Globus pallidus (tissue), 1 donor: ENCODE measurements around the gene RTCB.
"Not testable (repeated sequence)": the region's sequence is repeated elsewhere in the genome, so short reads cannot be mapped to it uniquely, and the experiment has no call there.

ENCODE experiments used
- DNase-seq: peaks from one replicate; pipeline ENCODE4 v3.0.0-alpha.2; 2015; ENCODE audit warnings: low spot score

The RTCB gene

DNA sequence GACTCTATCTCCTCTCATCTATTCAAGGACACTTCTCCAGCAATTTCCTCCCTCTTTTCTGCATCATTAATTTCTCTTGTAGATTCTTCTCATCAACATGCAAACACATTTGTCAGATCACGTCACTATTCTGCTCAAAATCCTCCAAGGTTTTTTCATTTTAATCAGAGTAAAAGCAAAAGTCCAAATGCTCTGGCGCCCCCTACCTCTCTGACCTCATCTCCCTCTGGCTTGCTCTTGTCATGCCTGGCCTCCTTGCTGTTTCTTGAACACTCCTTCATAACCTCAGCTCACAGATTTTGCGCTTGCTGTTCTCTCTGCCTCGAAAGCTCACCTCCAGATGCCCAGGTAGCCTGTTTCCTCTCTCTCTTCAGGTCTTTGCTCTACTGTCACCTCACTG, 22.4 kb downstream of the RTCB start:
- no peak for DNase-seq

DNA sequence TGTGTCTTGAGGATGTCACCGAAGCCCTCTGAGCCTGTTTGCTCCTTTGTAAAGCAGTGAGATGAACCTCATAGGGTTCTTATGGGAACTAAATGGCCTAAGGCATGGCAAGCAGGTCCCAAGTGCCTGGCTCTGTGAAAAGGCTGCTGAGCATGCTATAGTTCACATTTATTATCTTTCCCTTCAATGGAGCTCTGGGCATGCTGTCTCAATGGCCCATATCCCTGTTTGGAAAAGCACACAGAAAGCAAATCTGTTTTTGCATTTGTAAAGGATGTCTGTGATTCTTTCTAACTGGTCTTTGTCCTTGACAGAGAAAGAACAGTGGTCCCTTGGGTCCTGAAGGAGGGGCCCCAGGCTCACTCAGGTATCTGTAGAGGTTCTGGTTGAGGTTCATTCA, 26.4 kb downstream of the RTCB start:
- DNase-seq: no peak

DNA sequence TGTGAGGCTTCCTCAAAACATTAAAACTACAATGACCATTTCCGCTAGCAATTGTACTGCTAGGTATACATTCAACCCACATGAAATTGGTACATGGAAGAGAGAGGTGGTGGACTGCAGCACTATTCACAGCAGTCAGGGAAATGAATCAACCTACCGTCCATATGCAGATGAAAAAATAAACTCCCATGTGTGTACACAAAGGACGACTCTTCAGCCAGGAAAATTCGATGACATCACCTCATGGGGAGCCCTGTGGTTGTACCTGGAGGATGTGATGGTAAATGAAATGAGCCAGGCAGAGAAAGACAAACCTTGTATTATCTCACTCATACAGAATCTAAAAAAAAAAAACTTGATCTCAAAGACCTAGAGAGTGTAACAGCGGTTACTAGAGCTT, 31.1 kb downstream of the RTCB start:
- no peak for DNase-seq

DNA sequence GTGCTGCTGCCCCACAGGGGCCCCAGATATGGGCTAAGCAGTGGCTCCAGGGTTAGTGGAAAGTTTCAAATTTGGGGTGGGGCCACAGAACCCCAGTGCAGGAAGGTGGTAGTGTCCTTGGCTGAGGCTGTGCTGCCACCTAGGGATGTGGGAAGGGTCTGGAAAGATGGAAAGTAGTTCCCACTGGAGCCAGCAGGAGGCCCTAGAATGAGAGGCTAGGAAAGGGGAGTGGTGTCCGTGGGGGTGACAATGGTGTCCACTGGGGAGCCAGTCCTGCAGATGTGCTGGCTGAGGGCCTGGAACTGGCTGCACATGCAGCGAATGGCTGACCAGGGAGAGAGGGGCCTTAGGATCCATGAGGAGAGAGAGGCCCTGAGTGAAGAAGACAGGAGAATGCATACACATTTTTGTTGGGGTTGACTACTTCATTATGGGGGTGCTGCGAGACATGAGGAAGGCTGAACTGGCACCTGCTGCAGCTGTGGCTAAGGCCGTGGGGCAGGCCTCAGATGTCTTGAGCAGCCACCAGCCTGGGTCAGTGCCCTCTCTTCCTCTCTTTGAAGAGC, 33.3 kb downstream of the RTCB start:
- peak; percentile 74 for DNase-seq

DNA sequence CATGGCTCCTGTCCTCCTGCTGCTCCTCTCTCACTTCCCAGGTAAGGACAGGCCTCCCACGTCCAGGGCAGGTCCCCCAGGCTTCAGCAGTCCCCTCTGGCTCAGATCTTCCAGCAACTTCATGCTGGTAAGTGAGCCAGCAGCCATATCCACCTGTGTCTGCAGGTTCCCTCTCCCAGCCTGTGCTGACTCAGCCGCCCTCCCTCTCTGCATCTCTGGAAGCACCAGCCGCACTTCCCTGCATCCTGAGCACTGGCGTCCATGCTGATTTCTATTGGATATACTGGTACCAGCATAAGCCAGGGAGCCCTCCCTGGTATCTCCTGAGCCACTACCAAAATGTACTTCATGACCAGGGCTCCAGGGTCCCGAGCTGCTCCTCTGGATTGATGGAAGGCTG, 35.4 kb downstream of the RTCB start:
- DNase-seq: no peak

DNA sequence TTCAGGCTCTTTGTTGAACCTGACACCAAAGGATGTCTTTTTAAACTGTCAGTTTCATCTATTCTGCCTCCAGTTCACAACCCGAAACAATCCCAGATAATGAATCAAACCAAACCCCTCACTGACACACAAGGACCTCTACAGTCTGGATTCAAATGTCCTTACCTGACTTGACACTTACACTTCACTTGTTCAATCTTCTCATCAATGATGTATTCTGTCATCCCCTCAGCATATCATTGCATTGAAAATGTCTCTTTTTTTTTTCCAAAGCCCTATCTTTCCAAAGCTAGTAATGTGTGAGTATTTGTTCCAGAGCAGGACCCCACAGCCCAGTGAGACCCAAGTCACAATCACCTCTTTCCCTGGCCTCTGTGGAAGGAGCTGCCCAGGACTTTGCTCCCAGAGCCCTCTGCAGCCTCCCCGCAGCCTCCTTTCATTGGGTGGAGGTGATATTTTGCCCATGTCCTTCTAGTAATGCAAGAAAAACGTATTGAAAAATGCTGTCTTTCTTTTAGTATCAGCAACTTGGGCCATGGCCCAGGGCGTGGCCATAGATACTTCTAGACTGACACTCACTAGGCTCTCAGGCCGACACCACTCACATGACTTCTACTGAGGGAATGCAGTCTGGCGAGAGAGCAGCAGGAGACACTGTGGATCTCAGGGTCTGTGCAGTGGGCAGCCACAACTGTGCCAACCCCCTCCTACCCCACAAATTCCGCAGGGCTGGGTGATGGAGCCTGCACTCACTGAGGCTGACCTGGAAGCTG, 36.2 kb downstream of the RTCB start:
- DNase-seq: no peak

DNA sequence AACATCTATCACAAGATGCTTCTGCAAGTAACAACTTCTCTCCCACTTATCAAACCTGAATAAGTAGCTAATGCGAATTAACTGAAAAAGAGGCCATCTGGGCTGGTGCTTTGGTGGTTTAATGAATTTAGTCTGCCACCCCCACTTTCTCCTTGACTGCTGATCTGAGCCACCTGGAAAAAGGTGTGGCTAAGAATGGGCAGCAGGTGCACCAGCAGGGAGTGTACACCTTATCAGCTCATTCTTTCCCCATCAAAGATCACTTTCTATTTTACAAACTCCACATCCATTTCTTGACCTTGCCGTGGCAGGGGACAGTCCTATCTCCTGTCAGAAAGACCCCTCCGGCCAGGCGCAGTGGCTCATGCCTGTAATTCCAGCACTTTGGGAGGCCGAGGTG, 47.8 kb downstream of the RTCB start:
- DNase-seq: no peak

DNA sequence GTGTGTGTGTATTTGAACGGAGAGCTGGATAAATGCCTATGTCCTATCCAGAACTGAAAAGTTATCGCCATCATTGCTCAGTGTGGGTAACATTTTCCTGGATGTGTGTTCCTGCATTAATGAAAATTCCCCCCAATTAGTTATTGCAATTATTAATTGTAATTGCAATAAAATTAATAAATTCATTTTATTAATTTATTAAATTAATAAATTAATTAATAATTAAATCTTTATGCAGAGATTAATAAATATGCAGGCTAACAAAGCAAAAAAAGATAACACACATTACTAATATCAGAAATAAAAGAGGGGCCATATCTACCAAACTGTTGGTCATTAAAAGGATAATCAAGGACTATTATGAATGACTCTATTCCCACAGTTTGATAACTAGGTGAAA, 50.8 kb downstream of the RTCB start:
- no peak for DNase-seq

DNA sequence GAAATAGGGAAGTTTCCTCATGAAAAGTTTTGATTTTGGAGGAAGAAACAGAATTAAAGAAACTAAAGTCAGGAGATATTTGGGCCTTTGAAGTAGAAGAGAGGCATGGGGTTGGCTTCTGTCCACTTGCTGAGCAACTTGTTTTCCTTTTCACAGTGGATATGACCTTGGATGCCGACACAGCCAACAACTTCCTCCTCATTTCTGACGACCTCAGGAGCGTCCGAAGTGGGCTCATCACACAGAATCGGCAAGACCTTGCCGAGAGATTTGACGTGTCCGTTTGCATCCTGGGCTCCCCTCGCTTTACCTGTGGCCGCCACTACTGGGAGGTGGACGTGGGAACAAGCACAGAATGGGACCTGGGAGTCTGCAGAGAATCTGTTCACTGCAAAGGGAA, 52.0 kb downstream of the RTCB start:
- not testable (repeated sequence) for DNase-seq

DNA sequence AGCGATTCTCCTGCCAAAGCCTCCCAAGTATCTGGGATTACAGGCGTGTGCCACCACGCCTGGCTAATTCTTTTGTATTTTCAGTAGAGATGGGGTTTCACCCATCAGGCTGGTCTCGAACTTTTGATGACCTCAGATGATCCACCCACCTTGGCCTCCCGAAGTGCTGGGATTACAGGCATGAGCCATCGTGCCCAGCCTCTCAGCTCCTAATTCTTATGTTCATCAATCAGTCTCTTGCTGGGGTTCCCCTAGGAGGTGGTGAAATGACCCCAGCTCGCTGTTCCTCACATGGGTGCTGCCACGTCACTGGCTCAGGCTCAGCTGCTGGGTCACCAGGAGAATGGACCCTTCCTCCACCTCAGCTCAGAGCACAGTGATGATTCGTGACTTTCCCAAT, 54.5 kb downstream of the RTCB start, which contains the start of gene RFPL3:
Gene RFPL3 (plus strand): TSS at position 301 of the 400 bp plus-strand sequence. CDS start 205 bp downstream, outside the sequence.
- not testable (repeated sequence) for DNase-seq

DNA sequence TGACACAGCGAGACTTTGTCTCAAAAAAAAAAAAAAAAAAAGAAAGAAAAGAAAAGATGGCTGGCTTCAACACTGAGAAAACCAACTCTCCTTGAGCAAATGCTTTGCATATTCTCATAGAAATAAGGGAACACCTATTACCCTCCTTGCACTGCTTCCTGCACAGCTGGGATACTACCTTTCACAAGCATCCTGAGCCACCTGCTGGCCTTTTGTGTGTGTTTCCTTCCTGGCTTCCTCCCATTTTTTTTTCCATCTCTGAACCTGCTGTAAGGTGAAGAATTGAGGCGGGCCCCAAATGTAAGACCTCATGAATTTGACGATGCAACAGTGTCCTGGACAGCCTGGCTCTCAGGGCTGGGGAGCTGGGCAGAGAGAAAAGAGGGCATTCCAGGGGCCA, 56.3 kb downstream of the RTCB start:
- no peak for DNase-seq

DNA sequence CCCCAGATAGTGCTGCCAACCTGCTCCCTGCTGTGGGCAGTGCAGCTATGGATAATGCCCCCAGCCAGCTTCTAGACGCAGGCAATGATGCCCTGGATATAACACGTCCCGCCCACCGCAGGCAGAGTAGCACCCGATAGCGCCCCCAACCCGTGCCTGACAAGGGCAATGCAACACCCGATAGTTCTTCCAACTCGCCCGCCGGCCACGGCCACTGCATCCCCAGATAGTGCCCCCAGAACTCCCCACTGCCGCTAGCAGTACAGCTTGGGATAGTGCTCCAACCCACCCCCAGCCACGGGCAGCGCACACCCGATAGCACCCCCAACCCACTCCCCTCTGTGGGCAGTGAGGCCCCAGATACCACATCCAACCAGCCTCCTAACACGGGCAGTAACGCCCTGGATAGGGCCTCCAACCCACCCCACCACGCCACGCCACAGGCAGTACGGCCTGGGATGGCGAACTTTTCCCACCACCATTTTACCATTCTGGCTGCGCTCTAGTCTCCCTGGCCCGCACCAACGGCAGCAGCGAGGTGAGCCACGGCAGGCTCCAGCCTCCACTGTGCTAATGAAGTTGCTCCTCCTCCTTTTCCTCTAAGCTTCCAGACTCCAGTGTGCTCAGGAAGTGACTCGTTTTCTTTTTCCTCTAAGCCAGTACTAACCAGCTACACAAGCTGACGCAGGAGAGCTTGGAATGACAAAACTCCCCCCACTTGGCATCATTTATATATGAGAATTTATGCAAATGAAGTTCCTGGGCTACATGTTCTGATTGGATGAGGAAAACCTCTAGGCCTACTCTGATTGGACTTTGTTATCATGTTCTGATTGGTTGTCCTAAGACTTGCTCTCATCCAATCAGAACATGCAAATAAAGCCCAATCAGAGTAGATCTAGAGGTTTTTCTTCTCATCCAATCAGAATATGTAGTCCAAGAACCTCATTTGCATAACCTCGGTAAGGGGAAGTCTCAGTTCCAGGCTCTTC, 57.4 kb downstream of the RTCB start:
- no peak for DNase-seq

DNA sequence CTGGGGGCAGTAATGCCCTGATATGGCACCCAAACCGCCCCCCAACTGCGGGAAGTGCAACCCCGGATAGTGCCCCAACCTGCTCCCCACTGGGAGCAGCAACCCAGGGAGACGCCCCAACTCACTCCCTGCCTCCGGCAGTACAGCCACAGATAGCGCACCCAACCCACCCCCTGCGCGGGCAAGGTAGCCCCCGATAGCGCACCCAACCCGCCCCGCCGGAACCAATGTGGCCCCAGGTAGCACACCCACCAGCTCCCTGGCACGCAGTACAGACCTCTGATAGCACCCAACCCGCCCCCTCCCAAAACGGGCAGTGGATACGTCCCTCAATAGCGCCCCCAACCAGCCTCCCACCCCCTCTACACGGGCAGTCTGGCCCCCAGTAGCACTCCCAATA, 58.2 kb downstream of the RTCB start:
- DNase-seq: no peak

DNA sequence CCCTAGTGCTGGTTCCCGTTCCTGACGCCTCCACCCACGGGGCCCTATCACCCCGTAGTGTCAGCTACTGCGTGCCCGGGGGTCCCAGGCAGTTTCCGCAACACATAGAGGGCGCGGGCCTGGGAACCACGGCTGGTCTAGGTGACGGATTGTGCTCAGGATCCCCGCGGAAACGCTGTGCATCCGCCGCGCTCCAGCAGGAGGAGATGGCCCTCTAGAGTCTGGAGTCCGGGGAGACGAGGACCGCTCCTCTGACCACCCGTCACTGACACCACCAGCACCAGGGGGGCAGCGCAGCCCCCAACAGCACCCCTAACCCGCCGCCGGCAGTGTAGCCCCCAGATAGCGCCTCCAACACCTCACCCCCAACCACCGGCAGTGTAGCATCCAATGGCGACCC, 58.8 kb downstream of the RTCB start:
- DNase-seq: no peak

DNA sequence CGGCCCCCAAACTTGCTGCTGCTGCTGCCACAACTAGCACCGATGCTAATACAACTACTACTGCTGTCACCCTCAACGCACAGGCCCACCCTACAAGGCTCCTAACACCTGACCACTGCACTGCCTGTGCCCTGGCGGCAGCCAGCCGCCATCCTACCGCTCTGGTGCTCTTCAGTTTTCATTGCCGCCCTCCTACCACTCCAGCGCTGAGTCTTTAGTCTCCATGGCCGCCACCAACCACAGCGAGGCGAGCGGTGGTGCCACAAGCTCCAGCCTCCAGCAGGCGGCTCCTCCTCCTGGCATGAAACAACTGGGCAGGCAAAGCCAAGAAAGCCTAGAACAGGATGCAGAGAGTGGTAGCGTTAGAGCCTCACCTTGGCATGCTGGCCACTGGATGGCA, 59.4 kb downstream of the RTCB start:
- no peak for DNase-seq

DNA sequence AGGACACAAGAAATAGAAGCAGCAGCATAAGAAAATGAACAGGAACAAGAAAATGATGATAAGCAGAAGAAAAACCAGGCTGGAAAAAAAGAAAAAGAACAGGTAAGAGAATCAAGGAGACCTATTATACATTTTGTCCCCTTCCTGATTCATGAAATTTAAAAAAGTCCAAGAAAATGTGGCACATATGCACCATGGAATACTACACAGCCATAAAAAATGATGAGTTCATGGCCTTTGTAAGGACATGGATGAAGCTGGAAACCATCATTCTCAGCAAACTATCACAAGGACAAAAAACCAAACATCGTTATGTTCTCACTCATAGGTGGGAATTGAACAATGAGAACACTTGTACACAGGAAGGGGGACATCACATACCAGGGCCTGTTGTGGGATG, 60.2 kb downstream of the RTCB start:
- DNase-seq: not testable (repeated sequence)

DNA sequence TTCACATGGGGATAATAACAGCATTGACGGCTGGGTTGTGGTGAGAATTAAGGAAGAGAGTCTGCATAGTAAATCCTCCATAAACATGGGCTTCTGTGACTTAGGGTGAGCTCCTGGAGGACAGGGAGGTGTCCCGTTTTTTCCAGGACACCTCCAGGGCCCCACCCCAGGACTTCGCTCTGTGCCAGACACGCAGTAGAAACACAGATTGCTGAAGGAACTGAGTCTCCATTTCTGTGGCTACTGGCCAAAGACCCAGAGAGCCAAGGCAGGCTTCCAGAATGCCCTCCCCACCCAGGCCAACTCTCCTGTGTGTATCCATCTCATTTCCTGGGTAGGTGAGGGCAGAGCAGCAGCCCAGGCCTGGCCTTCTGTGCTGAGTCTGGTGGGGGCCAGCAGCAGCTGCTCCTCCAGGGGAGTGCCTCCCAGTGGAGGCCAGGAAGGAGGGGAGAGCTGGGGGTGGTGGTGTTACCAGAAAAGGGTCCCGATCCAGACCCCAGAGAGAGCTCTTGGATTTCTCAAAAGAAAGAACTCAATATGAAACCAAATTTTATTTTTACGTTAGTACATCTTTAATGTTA, 63.9 kb downstream of the RTCB start:
- no peak for DNase-seq

DNA sequence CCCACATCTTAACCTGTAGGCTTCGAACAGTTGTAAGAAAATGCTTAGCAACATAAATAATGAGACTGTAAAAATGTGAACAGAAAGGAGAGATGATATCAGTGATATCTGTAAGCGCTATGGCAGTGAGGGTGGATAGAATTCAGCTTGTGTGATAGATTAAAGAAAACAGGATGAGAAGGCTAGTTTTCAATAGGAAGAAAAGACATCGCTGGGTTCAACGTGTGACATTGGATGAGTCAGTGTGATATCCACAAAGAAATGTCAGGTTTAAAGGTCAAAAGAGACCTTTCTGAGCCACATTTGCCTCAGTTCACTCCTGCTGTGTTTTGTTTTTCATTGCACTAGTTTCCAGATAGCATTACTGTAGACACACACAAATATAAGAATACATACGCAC, 68.1 kb downstream of the RTCB start:
- DNase-seq: no peak

DNA sequence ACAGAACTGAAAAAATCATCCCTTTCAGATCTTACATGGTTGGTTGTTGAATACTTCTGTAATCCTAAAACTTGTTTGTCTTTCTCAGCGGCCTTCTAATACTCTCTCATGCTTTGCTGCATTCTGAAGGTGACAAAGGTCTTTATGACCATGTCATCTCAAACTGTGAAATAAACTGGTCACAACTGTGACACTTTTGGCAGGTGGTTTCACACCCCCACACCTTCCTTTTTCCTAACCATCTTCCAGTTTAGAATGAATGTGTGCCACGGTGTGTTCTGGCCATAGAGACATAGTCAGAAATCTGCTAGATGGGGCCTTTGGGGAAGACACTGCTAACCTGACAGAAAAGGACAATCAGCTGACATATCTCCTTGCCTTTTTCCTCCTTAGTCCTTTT, 69.1 kb downstream of the RTCB start:
- no peak for DNase-seq

DNA sequence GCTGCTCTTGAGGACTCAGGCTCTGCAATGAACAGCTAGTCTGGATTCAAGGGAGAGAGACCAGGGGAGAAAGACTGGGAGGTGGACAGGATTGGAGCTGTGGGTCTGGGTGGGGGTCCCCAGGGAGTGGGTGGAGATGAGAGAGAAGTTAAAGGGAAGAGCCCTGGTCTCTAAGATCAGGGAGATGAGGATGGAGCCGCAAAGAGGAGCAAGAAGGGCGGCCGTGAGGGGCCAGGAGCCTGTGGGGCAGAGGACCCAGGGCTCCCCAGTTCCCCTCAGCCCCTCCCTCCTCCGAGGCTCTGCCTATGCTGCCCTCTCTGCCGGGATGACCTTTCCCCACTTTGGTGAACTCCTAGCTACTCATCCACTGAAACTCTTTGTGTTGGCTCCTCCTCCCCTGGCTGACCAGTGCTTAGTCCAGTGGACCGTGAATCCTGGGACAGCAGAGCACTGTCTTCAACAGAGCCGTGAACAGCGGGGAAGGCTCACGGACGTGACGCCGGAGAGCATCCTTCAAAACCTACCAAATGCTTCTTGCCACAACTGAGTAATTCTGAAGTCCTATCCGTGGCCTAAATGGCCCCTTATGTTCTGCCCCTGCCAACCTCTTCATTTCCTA, 70.8 kb downstream of the RTCB start:
- no peak for DNase-seq

DNA sequence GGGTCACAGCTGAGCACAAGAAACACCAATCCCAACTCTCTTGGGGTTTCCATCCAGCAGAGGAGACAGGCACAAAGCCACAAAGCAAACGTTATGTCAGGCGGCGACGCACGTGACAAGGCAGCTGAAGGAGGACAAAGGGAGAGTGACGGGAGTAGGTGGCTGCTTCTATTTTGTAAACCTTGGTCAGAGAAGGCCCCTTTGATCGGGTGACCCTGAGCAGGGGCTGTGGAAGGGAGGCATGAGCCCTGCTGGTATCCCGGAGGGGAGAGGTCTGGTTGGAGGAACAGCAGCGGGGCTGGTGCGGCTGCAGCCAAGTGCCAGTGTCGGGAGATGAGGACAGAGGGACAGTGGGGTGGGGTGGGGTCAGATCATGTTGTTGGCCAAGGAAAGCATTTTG, 71.6 kb downstream of the RTCB start:
- peak; percentile 14 for DNase-seq
